ENCODE data around the gene CDH11. TPM values are rescaled to one million over a fixed set of nuclear protein-coding genes. Genes with fewer than 3 reads are reported as not detected.

The CDH11 gene
- total RNA-seq, 2 experiments from 2014 or later: not detected

DNA sequence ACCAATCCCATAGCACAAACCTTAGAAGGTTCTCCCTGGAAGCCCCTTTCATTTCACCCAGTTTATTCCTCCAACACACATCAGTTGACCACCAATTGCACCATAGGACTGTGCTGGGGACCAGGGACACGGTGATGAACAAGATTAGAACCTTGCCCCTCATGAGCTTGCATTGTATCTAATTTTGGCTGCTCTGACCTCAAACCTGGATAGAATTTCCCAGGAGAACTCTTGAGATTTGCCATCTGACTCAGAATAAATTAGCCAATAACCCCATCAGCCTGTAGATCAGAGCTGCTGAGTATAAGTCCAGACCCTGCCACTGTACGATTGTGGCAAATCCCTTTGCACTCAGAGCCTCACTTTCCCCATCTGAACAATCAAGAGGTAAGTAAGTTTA lies 52.1 kb downstream of the CDH11 start:
- Mint-ChIP-seq H3K9me3 (peaks cover 2% of the 10 kb centered on the region), H3K27ac (no peak overlapping the region), H3K4me1 (ENCODE audit: low read depth) (no peaks in the 10 kb centered on the region), H3K27me3 (no peaks in the 10 kb centered on the region), H3K36me3 (ENCODE audit: low read depth) (no peaks in the 10 kb centered on the region), H3K4me3 (no peak overlapping the region)
- no peak for DNase-seq
- no peak for TF ChIP-seq CTCF (IDR thresholded peaks at IDR 0.05)
- Histone ChIP-seq H3K4me3 (ENCODE audit: low read length) (no peak overlapping the region), H3K27ac (ENCODE audit: low read depth in 1 of 2, low read length in 2 of 2) (no peak overlapping the region), H3K36me3 (ENCODE audit: insufficient read depth, low read length) (no peaks in the 10 kb centered on the region), H3K4me1 (ENCODE audit: insufficient read depth, low read length) (no peaks in the 10 kb centered on the region), H3K27me3 (ENCODE audit: control insufficient read depth in 1 of 2, insufficient read depth in 2 of 2, low read length in 2 of 2) (no peaks in the 10 kb centered on the region), H3K9me3 (ENCODE audit: control insufficient read depth in 1 of 2, insufficient read depth in 1 of 2, low read length in 2 of 2) (peaks cover 0 to 16% of the 10 kb centered on the region in 2 experiments)
- ChIA-PET CTCF (no interaction called here), POLR2A (no interaction called here)
- ATAC-seq (ENCODE audit: poor library complexity): no peak
- intact Hi-C loops (cut with DNase I, micrococcal nuclease): no loop called here

DNA sequence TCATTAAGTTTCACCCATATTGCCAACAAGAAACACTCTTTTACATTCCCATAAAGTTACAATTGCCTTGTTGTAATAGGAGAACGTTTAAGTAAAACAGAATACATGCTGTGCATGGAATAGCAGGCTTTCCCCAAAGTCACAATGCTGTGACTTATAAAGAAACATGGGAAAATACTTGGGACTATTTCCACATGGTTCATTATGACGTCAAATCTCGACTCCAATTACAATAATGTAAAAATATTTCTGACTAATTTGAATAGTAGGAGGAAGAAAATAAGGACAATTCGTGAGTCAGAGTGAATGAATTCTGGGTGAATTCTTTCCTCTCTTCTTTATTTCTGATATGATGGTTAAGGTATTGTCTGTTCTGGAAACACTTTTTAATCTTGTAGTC lies 52.8 kb downstream of the CDH11 start:
- H3K9me3 Mint-ChIP-seq: no peaks in the 10 kb centered on the region
- H3K27me3 Mint-ChIP-seq: no peaks in the 10 kb centered on the region
- Histone ChIP-seq H3K9me3 (ENCODE audit: control insufficient read depth in 1 of 2, insufficient read depth in 1 of 2, low read length in 2 of 2) (peaks cover 0 to 18% of the 10 kb centered on the region in 2 experiments), H3K27ac (ENCODE audit: low read depth in 1 of 2, low read length in 2 of 2) (no peak overlapping the region), H3K4me1 (ENCODE audit: insufficient read depth, low read length) (no peaks in the 10 kb centered on the region), H3K27me3 (ENCODE audit: control insufficient read depth in 1 of 2, insufficient read depth in 2 of 2, low read length in 2 of 2) (no peaks in the 10 kb centered on the region), H3K4me3 (ENCODE audit: low read length) (no peak overlapping the region), H3K36me3 (ENCODE audit: insufficient read depth, low read length) (no peaks in the 10 kb centered on the region)
- DNase-seq: no peak
- ATAC-seq (ENCODE audit: poor library complexity): no peak
- intact Hi-C loops (cut with DNase I, micrococcal nuclease): no loop called here
- POLR2A ChIA-PET: no interaction called here
- no peak overlapping the region for H3K27ac Mint-ChIP-seq
- no peaks in the 10 kb centered on the region for H3K36me3 Mint-ChIP-seq (ENCODE audit: low read depth)
- no peak for TF ChIP-seq CTCF (IDR thresholded peaks at IDR 0.05)
- H3K4me1 Mint-ChIP-seq (ENCODE audit: low read depth): no peaks in the 10 kb centered on the region
- CTCF ChIA-PET: no interaction called here
- no peak overlapping the region for H3K4me3 Mint-ChIP-seq

GRCh38 chr16:65068151-65068740 lies 53.6 kb downstream of the CDH11 start:
- no peaks in the 10 kb centered on the region for H3K27me3 Mint-ChIP-seq
- Histone ChIP-seq H3K27me3 (ENCODE audit: control insufficient read depth in 1 of 2, insufficient read depth in 2 of 2, low read length in 2 of 2) (no peaks in the 10 kb centered on the region), H3K9me3 (ENCODE audit: control insufficient read depth in 1 of 2, insufficient read depth in 1 of 2, low read length in 2 of 2) (peaks cover 0 to 18% of the 10 kb centered on the region in 2 experiments), H3K36me3 (ENCODE audit: insufficient read depth, low read length) (no peaks in the 10 kb centered on the region), H3K4me3 (ENCODE audit: low read length) (no peak overlapping the region), H3K27ac (ENCODE audit: low read depth in 1 of 2, low read length in 2 of 2) (no peak overlapping the region), H3K4me1 (ENCODE audit: insufficient read depth, low read length) (no peaks in the 10 kb centered on the region)
- intact Hi-C loops (cut with DNase I, micrococcal nuclease): no loop called here
- ChIA-PET CTCF (no interaction called here), POLR2A (no interaction called here)
- no peak for DNase-seq
- TF ChIP-seq CTCF (IDR thresholded peaks at IDR 0.05): no peak
- H3K36me3 Mint-ChIP-seq (ENCODE audit: low read depth): no peaks in the 10 kb centered on the region
- H3K4me1 Mint-ChIP-seq (ENCODE audit: low read depth): no peaks in the 10 kb centered on the region
- H3K9me3 Mint-ChIP-seq: no peaks in the 10 kb centered on the region
- H3K27ac Mint-ChIP-seq: no peak overlapping the region
- ATAC-seq (ENCODE audit: poor library complexity): no peak
- no peak overlapping the region for H3K4me3 Mint-ChIP-seq

All from CD4-positive, alpha-beta T cell (primary cell).